Parathyroid adenoma (tissue), 2 donors: ENCODE data around the gene CASKIN1.
A peak's percentile ranks its signal among the peaks of the same experiment; 100 is the strongest.

Experiments
- H2AFZ ChIP-seq: fragments of 300-600 bp; sonication (generic); one replicate; pipeline ENCODE4 v1.7.0; 2017; ENCODE audit warnings: antibody characterized with exemption, mild to moderate bottlenecking
- H3K27ac ChIP-seq: fragments of 300-600 bp; sonication (generic); one replicate; pipeline ENCODE4 v1.7.0; 2017
- H3K27me3 ChIP-seq: fragments of 300-600 bp; sonication (generic); one replicate; pipeline ENCODE4 v1.7.0; 2017; ENCODE audit warnings: low read length; ENCODE audit not compliant: control insufficient read depth, insufficient read depth
- H3K36me3 ChIP-seq: fragments of 300-600 bp; sonication (generic); one replicate; pipeline ENCODE4 v1.7.0; 2017; ENCODE audit warnings: low read length; ENCODE audit not compliant: control insufficient read depth, insufficient read depth
- H3K4me1 ChIP-seq: fragments of 300-600 bp; sonication (generic); one replicate; pipeline ENCODE4 v1.7.0; 2017; ENCODE audit warnings: control low read depth
- H3K4me2 ChIP-seq: fragments of 300-600 bp; sonication (generic); one replicate; pipeline ENCODE4 v1.7.0; 2017; ENCODE audit warnings: low read length
- H3K4me3 ChIP-seq: fragments of 300-600 bp; sonication (generic); one replicate; pipeline ENCODE4 v1.7.0; 2017; ENCODE audit warnings: low read depth, low read length
- H3K79me2 ChIP-seq: fragments of 300-600 bp; sonication (generic); one replicate; pipeline ENCODE4 v1.7.0; 2017; ENCODE audit warnings: control low read depth
- H3K9ac ChIP-seq: fragments of 300-600 bp; sonication (generic); one replicate; pipeline ENCODE4 v1.7.0; 2017; ENCODE audit warnings: mild to moderate bottlenecking
- H3K9me3 ChIP-seq: fragments of 300-600 bp; sonication (generic); one replicate; pipeline ENCODE4 v1.7.0; 2017; ENCODE audit warnings: low read length; ENCODE audit not compliant: control insufficient read depth
- CTCF ChIP-seq: fragments of 300-600 bp; sonication (generic); IDR thresholded peaks from one replicate; pipeline ENCODE4 v1.7.0; 2017; ENCODE audit warnings: antibody characterized with exemption, mild to moderate bottlenecking
- donor health status: primary hyperparathyroidism.

Gene CASKIN1

DNA sequence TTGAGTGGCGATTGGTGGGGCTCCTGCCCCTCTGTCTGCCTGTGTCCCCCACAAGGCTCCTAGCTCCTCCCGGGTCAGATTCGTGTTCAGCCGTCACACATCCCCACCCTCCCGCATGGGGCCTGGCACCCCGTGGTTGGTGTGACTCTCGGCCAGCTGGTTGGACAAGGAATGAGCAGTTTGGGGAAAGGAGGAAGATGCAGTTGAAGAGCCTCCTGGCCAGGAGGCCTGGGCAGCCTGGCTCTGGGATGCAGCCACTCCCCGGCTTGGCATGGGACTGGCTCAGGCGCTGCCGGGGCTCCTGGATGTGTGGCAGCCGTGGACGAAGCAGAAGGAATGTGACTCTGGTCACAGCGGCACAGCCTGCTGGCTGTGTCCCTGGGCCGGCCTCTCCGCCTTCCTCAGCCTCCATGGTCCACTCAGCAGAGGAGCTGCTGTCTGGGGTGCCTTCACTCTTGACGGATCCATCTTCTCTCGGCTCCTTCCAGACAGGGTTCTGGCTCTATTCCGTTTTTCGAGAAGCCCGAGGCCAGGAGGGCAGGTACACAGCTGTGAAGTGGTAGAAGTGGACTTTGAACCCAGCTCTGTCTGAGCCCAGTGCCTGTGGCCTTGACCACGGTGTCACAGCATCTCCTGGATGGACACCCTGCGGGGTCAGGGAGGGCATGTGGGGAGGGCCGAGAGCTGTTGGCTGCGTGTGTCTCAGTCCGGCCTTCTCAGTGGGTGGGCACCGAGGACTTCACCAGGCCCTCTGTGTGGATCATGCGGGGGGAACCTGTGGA, 38.7 kb downstream of the CASKIN1 start:
- Histone ChIP-seq H3K27ac (no peak overlapping the region), H3K4me1 (peaks cover 12% of the 10 kb centered on the region)

DNA sequence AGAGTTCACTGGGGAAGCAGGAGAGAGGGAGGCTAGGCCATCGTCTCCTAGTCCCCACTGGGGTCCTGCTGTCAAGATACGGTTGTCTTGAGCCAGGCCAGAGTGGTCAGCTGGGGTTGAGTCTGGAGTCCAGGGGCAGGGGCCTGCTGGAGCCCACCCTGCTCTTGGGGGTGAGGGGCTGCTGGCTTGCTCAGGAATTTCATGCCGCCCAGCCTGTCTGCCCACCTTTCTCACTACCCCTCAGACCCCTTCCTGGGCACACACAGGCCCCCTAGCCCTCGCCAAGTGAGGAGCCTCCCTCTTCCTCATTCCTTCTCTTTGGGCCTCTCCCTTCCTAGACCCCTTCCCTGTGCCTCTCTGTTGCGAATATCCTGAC, 39.6 kb downstream of the CASKIN1 start:
- Histone ChIP-seq H3K4me1 (peaks cover 21% of the 10 kb centered on the region), H3K4me2 (no peak overlapping the region), H3K27ac (no peak overlapping the region), H3K27me3 (no peaks in the 10 kb centered on the region), H3K9me3 (no peaks in the 10 kb centered on the region), H2AFZ (no peak overlapping the region), H3K79me2 (peaks cover 31% of the 10 kb centered on the region), H3K9ac (no peak overlapping the region), H3K36me3 (no peaks in the 10 kb centered on the region), H3K4me3 (no peak overlapping the region)
- TF ChIP-seq CTCF, result no peak

More for the DNA sequence above, 38.7 kb downstream of the CASKIN1 start:
- Histone ChIP-seq H2AFZ (no peak overlapping the region), H3K27me3 (no peaks in the 10 kb centered on the region), H3K4me2 (no peak overlapping the region), H3K36me3 (no peaks in the 10 kb centered on the region), H3K9me3 (no peaks in the 10 kb centered on the region), H3K9ac (no peak overlapping the region), H3K4me3 (no peak overlapping the region), H3K79me2 (peaks cover 27% of the 10 kb centered on the region)
- TF ChIP-seq CTCF, result no peak

GRCh38 chr16:2155977-2156848, 40.2 kb downstream of the CASKIN1 start:
- Histone ChIP-seq H3K4me3 (peak overlapping the region; percentile 77), H3K36me3 (no peaks in the 10 kb centered on the region), H3K4me1 (peaks cover 23% of the 10 kb centered on the region), H3K4me2 (peak overlapping the region; percentile 98), H3K9ac (no peak overlapping the region), H3K9me3 (no peaks in the 10 kb centered on the region), H2AFZ (peak overlapping the region; percentile 25), H3K27me3 (no peaks in the 10 kb centered on the region), H3K79me2 (peaks cover 37% of the 10 kb centered on the region), H3K27ac (no peak overlapping the region)
- no peak for TF ChIP-seq CTCF

GRCh38 chr16:2155091-2155950, 41.1 kb downstream of the CASKIN1 start, which contains the start of gene TRAF7:
TRAF7 (plus strand) TSS chr16:2155782; CDS start chr16:2163921, 8,139 bp downstream.
- Histone ChIP-seq H3K9ac (no peak within 1 kb of the TSS), H2AFZ (peak within 1 kb of the TSS; percentile 25), H3K4me1 (peaks cover 25% of the 10 kb centered on the region), H3K27me3 (no peaks in the 10 kb centered on the region), H3K4me2 (peak within 1 kb of the TSS; percentile 98), H3K36me3 (no peaks in the 10 kb centered on the region), H3K79me2 (peaks cover 46% of the 10 kb centered on the region), H3K9me3 (no peaks in the 10 kb centered on the region), H3K27ac (peak within 1 kb of the TSS; percentile 78), H3K4me3 (peak within 1 kb of the TSS; percentile 97)
- TF ChIP-seq CTCF, result peak; percentile 9
